GM10266 (cell line): ENCODE results near the gene MYL11.

Experiments
- DNase-seq: peaks from one replicate; pipeline ENCODE4 v3.0.0; 2012; ENCODE audit errors: extremely low spot score
- TF ChIP-seq, protein P1 (sequence below): IDR thresholded peaks from 2 replicates; pipeline ENCODE4 v1.5.1; 2012; ENCODE audit warnings: mild to moderate bottlenecking, low read depth; ENCODE audit not compliant: control insufficient read depth, insufficient read depth; ENCODE audit errors: missing control alignments

MYL11 gene

DNA sequence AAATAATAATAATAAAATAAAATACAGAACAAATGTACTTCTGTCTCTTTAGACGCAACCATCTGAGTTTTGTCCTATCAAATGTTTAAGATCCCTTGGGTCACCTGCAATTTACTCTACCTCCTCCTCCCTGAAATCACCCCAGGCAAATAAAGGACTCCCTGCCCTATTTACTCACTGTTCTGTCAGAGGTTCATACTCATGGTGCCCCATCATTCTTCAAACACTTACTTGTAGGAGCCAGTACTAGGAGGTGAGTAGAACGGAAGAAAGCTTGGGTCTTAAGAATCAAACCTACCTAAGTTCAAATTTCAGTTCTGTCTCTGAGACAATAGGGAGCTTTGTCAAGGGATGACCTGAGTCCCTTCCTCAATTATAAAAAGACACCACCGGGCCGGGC is 8.1 kb upstream of the MYL11 start:
- DNase-seq = no peak
- TF ChIP-seq, protein P1, sequence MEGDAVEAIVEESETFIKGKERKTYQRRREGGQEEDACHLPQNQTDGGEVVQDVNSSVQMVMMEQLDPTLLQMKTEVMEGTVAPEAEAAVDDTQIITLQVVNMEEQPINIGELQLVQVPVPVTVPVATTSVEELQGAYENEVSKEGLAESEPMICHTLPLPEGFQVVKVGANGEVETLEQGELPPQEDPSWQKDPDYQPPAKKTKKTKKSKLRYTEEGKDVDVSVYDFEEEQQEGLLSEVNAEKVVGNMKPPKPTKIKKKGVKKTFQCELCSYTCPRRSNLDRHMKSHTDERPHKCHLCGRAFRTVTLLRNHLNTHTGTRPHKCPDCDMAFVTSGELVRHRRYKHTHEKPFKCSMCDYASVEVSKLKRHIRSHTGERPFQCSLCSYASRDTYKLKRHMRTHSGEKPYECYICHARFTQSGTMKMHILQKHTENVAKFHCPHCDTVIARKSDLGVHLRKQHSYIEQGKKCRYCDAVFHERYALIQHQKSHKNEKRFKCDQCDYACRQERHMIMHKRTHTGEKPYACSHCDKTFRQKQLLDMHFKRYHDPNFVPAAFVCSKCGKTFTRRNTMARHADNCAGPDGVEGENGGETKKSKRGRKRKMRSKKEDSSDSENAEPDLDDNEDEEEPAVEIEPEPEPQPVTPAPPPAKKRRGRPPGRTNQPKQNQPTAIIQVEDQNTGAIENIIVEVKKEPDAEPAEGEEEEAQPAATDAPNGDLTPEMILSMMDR = no peak

DNA sequence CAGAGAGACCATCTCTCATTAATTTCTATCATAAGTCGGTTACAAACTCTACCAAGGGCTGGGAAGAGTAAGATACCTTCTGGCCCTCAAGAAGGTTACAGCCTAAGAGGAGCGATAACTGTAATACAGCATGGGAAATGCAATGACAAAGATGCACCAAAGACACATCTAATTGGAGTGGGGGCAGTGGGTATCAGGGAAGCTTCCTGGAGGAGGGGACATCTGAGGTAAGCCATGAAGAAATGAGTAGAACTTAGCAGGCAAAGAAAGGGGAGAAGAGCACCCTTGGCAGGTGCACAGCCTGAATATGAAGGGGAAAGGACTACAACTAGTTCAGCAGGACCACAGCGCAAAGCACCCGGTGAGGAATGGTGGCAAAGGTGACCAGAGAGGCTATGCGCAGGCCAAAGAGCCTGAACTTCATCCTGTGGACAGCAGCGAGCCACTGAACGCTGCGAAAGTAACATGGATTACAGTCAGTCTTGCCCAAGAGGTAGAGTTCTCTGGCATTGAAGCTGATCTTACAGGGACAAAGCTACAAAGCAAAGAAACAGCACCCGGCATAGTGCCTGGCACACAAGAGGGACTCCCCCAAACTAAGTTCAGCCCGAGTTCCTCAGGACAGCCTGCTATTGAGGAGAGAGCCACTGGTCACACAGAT is 7.1 kb upstream of the MYL11 start:
- no peak for DNase-seq
- TF ChIP-seq, protein P1 = no peak

DNA sequence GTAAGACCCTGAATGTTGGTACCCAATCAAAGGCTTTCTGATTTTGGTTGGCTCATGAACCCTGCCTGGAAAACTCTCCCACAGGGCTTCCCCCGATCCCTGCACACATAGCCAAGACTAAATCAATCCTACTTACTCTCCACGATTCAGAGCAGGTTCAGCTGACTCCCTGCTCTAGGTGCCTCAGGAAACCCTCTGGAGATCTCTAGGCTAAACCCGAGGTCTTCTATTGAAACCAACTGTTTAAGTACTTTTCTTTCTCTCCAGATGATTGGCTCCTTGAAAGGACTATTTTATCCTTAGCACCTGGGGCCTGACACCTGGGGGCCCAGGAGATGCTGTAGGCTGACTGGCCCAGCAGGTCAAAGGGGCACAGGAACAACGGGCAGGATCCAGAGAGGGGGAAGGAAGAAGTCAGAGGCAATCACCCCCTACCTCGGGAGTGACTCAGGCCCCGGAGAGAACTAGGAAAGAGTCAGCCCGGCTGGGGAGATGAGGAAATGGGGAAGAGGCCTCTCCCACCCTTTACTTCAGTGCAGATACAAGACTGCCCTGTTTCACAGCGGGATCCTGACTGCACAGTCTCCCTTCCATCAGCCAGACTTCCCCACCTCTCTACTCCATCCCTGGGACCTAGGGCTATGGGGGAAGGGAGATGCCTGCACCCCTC is 6.3 kb upstream of the MYL11 start:
- no peak for DNase-seq
- TF ChIP-seq, protein P1 = no peak

- DNase-seq = no peak
- TF ChIP-seq, protein P1 = no peak
Observed at GRCh38 chr16:30368792-30369090, 5.9 kb upstream of the MYL11 start.

DNA sequence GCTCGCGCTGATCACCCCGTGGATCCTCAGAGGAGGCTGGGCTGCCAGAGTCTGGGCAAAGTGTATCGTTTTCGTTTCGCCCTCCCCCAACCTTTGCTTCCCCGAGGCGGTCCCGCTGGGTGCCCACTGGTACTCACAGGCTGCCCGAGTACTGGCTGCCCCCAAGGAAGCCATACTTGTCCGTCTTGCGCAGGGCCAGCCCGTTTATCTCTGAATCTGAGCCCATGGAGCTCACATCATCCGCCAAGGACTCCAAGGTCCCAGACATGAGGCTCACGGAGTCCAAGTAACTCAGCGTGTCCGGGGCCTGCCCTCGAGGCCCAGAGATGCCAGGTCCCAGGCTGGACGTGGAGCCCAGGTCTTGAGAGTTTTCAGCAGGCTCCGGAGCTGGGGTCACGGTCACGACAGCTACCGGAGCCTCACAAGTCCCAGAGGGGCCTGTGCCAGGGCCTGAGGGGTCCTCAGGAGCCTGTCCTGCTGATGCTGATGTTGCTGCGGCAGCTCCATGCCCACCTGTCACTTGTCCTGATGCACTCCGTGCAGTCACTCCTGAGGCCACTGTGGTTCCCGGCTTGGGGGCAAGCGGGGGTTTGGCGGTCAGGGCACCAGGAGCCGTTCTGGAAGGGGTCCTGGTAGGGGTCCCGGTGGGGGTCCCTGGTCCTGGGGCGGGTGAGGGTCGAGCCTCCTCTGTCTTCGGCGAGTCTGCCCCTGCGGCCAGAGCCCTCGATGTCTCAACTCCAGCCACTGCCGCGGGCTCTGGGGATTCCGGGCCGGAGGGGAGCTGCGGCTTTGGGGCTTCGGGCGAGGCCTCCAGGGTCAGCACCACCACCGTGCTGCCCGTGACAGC is 5.3 kb upstream of the MYL11 start:
- TF ChIP-seq, protein P1 = no peak
- no peak for DNase-seq

GRCh38 chr16:30369938-30370455 is 4.6 kb upstream of the MYL11 start:
- TF ChIP-seq, protein P1 = peak; percentile 10
- no peak for DNase-seq
